ENCODE measurements around the gene GPR15LG.
"Not testable (repeated sequence)": the region's sequence is repeated elsewhere in the genome, so short reads cannot be mapped to it uniquely, and the experiment has no call there.

GPR15LG gene

GRCh38 chr10:84139126-84140035 is 34.2 kb upstream of the GPR15LG start, which contains the start of gene GHITM:
GHITM (plus strand) TSS chr10:84139509; CDS start chr10:84141501, 1,992 bp downstream.
- peak; percentile 49 for TF ChIP-seq CTCF (IDR thresholded peaks at IDR 0.05; ENCODE audit: low read depth, low read length)
- DNase-seq (ENCODE audit: low read depth in 2 of 2): peak; percentile 99
- peak within 1 kb of the TSS; percentile 97 to 99 for H3K4me3 ChIP-seq (replicated peaks in 1 of 2; ENCODE audit: low read depth in 2 of 2, low read length in 2 of 2)

GRCh38 chr10:84140036-84140379 is 33.6 kb upstream of the GPR15LG start:
- DNase-seq (ENCODE audit: low read depth in 2 of 2): peak; percentile 27 to 46
- TF ChIP-seq CTCF (IDR thresholded peaks at IDR 0.05; ENCODE audit: low read depth, low read length): no peak

GRCh38 chr10:84147347-84147746 is 26.3 kb upstream of the GPR15LG start:
- no peak overlapping the region for H3K4me3 ChIP-seq (replicated peaks in 1 of 2; ENCODE audit: low read depth in 2 of 2, low read length in 2 of 2)
- TF ChIP-seq CTCF (IDR thresholded peaks at IDR 0.05; ENCODE audit: low read depth, low read length): no peak
- DNase-seq (ENCODE audit: low read depth in 2 of 2): no peak

More at GRCh38 chr10:84140036-84140379, 33.6 kb upstream of the GPR15LG start:
- H3K4me3 ChIP-seq (replicated peaks in 1 of 2; ENCODE audit: low read depth in 2 of 2, low read length in 2 of 2): peak overlapping the region; percentile 97 to 99

GRCh38 chr10:84148006-84148597 is 25.5 kb upstream of the GPR15LG start:
- TF ChIP-seq CTCF (IDR thresholded peaks at IDR 0.05; ENCODE audit: low read depth, low read length): peak; percentile 78
- DNase-seq (ENCODE audit: low read depth in 2 of 2): peak; percentile 63 to 70
- not testable (repeated sequence) for H3K4me3 ChIP-seq (replicated peaks in 1 of 2; ENCODE audit: low read depth in 2 of 2, low read length in 2 of 2)

GRCh38 chr10:84149854-84150253 is 23.7 kb upstream of the GPR15LG start:
- H3K4me3 ChIP-seq (replicated peaks in 1 of 2; ENCODE audit: low read depth in 2 of 2, low read length in 2 of 2): no peak overlapping the region
- no peak for TF ChIP-seq CTCF (IDR thresholded peaks at IDR 0.05; ENCODE audit: low read depth, low read length)
- DNase-seq (ENCODE audit: low read depth in 2 of 2): no peak

GRCh38 chr10:84152769-84153168 is 20.8 kb upstream of the GPR15LG start:
- H3K4me3 ChIP-seq (replicated peaks in 1 of 2; ENCODE audit: low read depth in 2 of 2, low read length in 2 of 2): no peak overlapping the region
- DNase-seq (ENCODE audit: low read depth in 2 of 2): no peak
- no peak for TF ChIP-seq CTCF (IDR thresholded peaks at IDR 0.05; ENCODE audit: low read depth, low read length)

Measured in cardiac fibroblast (primary cell).